Brain pericyte (primary cell): ENCODE data around the gene DTNB.
"Not testable (repeated sequence)": the region's sequence is repeated elsewhere in the genome, so short reads cannot be mapped to it uniquely, and the experiment has no call there.

Source experiments
- DNase-seq: peaks from one replicate; pipeline ENCODE4 v3.0.0-alpha.2; 2012; ENCODE audit warnings: low read depth, low spot score

DTNB gene

GRCh38 chr2:25684577-25685473 lies 11.4 kb upstream of the DTNB start:
- no peak for DNase-seq

GRCh38 chr2:25682082-25682481 lies 8.7 kb upstream of the DTNB start:
- no peak for DNase-seq

GRCh38 chr2:25677877-25678276 lies 4.5 kb upstream of the DTNB start:
- DNase-seq: no peak

GRCh38 chr2:25674077-25674362 lies 643 bp upstream of the DTNB start:
- no peak for DNase-seq

GRCh38 chr2:25672494-25673299 lies 680 bp downstream of the DTNB start:
- no peak for DNase-seq

- DNase-seq: no peak
These were observed 1.8 kb downstream of the DTNB start for GRCh38 chr2:25671622-25672021.

GRCh38 chr2:25669520-25669919 lies 3.9 kb downstream of the DTNB start:
- no peak for DNase-seq

- DNase-seq: no peak
These were observed 7.2 kb downstream of the DTNB start for GRCh38 chr2:25666218-25666617.

GRCh38 chr2:25665429-25665828 lies 7.9 kb downstream of the DTNB start:
- DNase-seq: not testable (repeated sequence)

- DNase-seq: no peak
These were observed 8.4 kb downstream of the DTNB start for GRCh38 chr2:25664965-25665307.

GRCh38 chr2:25664183-25664964 lies 9.0 kb downstream of the DTNB start:
- peak; percentile 38 for DNase-seq

- no peak for DNase-seq
These were observed 18.1 kb downstream of the DTNB start for GRCh38 chr2:25655316-25655715.

- no peak for DNase-seq
These were observed 18.6 kb downstream of the DTNB start for GRCh38 chr2:25654801-25655200.

- DNase-seq: no peak
These were observed 21.5 kb downstream of the DTNB start for GRCh38 chr2:25651782-25652455.

GRCh38 chr2:25651066-25651465 lies 22.3 kb downstream of the DTNB start:
- no peak for DNase-seq

- DNase-seq: no peak
These were observed 23.1 kb downstream of the DTNB start for GRCh38 chr2:25650256-25650655.

GRCh38 chr2:25649786-25650185 lies 23.6 kb downstream of the DTNB start:
- DNase-seq: no peak

- no peak for DNase-seq
These were observed 31.1 kb downstream of the DTNB start for GRCh38 chr2:25642298-25642697.

- DNase-seq: no peak
These were observed 33.7 kb downstream of the DTNB start for GRCh38 chr2:25639696-25640095.

- DNase-seq: no peak
These were observed 34.2 kb downstream of the DTNB start for GRCh38 chr2:25639131-25639530.

- no peak for DNase-seq
These were observed 37.6 kb downstream of the DTNB start for GRCh38 chr2:25635797-25636196.

GRCh38 chr2:25633801-25634200 lies 39.6 kb downstream of the DTNB start:
- DNase-seq: not testable (repeated sequence)
